ENCODE measurements around the gene PTPN4. TPM values are rescaled to one million over a fixed set of nuclear protein-coding genes. Genes with fewer than 3 reads are reported as not detected.
A peak's percentile ranks its signal among the peaks of the same experiment; 100 is the strongest.

The PTPN4 gene
- total and polyA plus RNA-seq, 11 donors, result 3.6 to 49.0 (median 43.0) TPM

- intact Hi-C loops (cut with DNase I), result no loop called here
- H3K36me3 ChIP-seq, result no peaks in the 10 kb centered on the region
- no peaks in the 10 kb centered on the region for H3K27me3 ChIP-seq
- no peak for TF ChIP-seq POLR2A (IDR thresholded peaks at IDR 0.05)
- TF ChIP-seq, protein P1, sequence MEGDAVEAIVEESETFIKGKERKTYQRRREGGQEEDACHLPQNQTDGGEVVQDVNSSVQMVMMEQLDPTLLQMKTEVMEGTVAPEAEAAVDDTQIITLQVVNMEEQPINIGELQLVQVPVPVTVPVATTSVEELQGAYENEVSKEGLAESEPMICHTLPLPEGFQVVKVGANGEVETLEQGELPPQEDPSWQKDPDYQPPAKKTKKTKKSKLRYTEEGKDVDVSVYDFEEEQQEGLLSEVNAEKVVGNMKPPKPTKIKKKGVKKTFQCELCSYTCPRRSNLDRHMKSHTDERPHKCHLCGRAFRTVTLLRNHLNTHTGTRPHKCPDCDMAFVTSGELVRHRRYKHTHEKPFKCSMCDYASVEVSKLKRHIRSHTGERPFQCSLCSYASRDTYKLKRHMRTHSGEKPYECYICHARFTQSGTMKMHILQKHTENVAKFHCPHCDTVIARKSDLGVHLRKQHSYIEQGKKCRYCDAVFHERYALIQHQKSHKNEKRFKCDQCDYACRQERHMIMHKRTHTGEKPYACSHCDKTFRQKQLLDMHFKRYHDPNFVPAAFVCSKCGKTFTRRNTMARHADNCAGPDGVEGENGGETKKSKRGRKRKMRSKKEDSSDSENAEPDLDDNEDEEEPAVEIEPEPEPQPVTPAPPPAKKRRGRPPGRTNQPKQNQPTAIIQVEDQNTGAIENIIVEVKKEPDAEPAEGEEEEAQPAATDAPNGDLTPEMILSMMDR (IDR thresholded peaks at IDR 0.05), result no peak
- 63 to 74% (median 66%) methylated on average over 7 of the region's 7 CpGs for WGBS, 4 donors
- no peak overlapping the region for H3K27ac ChIP-seq
- DNase-seq (no peak), ATAC-seq (peak in 1 of 4 donors; percentile 17)
- H3K4me1 ChIP-seq, result peaks cover 0 to 11% (median 4%) of the 10 kb centered on the region in 12 donors
- H3K9me3 ChIP-seq, result no peaks in the 10 kb centered on the region
- no peak overlapping the region for H3K4me3 ChIP-seq
Measured at GRCh38 chr2:119713819-119714490, 45.8 kb upstream of the PTPN4 start.

- DNase-seq (no peak), ATAC-seq (peak in 1 of 4 donors; percentile 21)
- no peaks in the 10 kb centered on the region for H3K27me3 ChIP-seq
- 84 to 87% (median 86%) methylated on average over 22 to 23 of the region's 23 CpGs for WGBS, 4 donors
- no peaks in the 10 kb centered on the region for H3K36me3 ChIP-seq
- H3K4me3 ChIP-seq, result no peak overlapping the region
- TF ChIP-seq POLR2A (IDR thresholded peaks at IDR 0.05), result no peak
- TF ChIP-seq, protein P1 (IDR thresholded peaks at IDR 0.05), result no peak
- H3K9me3 ChIP-seq, result no peaks in the 10 kb centered on the region
- no peak overlapping the region for H3K27ac ChIP-seq
- H3K4me1 ChIP-seq, result peaks cover 0 to 11% (median 4%) of the 10 kb centered on the region in 12 donors
- intact Hi-C loops (cut with DNase I), result loop anchor here in 1 of 10 donors (2.0 kb wide), 1 partner anchor 27 kb away; no protein-coding TSS in a partner anchor
Measured at GRCh38 chr2:119715409-119716283, 44.1 kb upstream of the PTPN4 start.

DNA sequence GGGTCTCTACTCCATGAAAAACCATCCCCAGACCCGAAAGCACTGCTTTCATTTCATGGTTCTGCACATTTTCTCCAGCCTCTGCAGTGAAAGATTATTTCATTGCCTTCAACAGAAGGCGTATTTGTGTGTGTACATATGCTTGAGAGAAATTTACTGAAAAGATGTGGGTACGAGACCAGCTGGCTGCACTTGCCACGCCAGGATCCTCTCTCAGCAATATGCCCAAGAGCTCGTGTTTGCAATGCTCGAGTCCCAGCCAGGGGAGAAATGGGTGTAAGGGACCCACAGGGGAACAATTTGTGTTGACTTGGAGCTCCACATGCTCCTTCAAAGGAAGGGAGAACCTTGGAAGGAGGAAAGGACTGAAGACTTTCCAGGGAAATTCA lies 43.4 kb upstream of the PTPN4 start:
- TF ChIP-seq, protein P1 (IDR thresholded peaks at IDR 0.05), result no peak
- no peak for TF ChIP-seq POLR2A (IDR thresholded peaks at IDR 0.05)
- intact Hi-C loops (cut with DNase I), result loop anchor here in 1 of 10 donors (2.0 kb wide), 1 partner anchor 27 kb away; no protein-coding TSS in a partner anchor
- no peaks in the 10 kb centered on the region for H3K9me3 ChIP-seq
- H3K4me1 ChIP-seq, result peaks cover 0 to 14% (median 4%) of the 10 kb centered on the region in 12 donors
- ATAC-seq (no peak), DNase-seq (no peak)
- no peak overlapping the region for H3K4me3 ChIP-seq
- no peaks in the 10 kb centered on the region for H3K27me3 ChIP-seq
- 89 to 91% (median 90%) methylated on average over 6 of the region's 6 CpGs for WGBS, 4 donors
- H3K36me3 ChIP-seq, result no peaks in the 10 kb centered on the region
- no peak overlapping the region for H3K27ac ChIP-seq
